Endothelial cell of umbilical vein (primary cell): ENCODE measurements around the gene NDUFAF2. TPM values are rescaled to one million over a fixed set of nuclear protein-coding genes. Genes with fewer than 3 reads are reported as not detected.

Source experiments
- BruUV-seq: library from RNA; stranded (reverse); fragments of 400-500 nt; replicated peaks from 2 replicates; lab custom pipeline; 2021; lab: Mats Ljungman, UMichigan
- CTCF ChIA-PET: fragments of 300-600, 350-600 bp; sonication (Branson Sonifier 250); formaldehyde crosslinking; loops from one replicate; lab custom pipeline; 2021; ENCODE audit warnings: antibody characterized with exemption, inconsistent platforms; lab: Charles Lee
- POLR2A ChIA-PET: fragments of 300-600, 350-600 bp; sonication (Branson Sonifier 250); formaldehyde crosslinking; loops from one replicate; lab custom pipeline; 2021; ENCODE audit warnings: antibody characterized with exemption, inconsistent platforms; lab: Charles Lee
- DNase-seq: peaks from one replicate; pipeline ENCODE4 v3.0.0-alpha.2; 2011; ENCODE audit warnings: low read depth, low spot score
- FAIRE-seq: peaks from 2 replicates; lab custom pipeline; 2011; peaks lifted over from hg19 to GRCh38; lab: Jason Lieb, UNC
- H2AFZ ChIP-seq: 2 replicates; pipeline ENCODE4 v1.6.0; 2012; ENCODE audit warnings: low read depth, low read length, control low read depth, inconsistent platforms
- H3K27ac ChIP-seq: 2 replicates; pipeline ENCODE4 v1.5.1; 2011; ENCODE audit warnings: low read depth, mild to moderate bottlenecking, control low read depth, low read length, moderate library complexity; ENCODE audit not compliant: insufficient read depth
- H3K27me3 ChIP-seq, 2 experiments: 2 replicates each; pipeline versions ENCODE4 v1.6.0 to v1.6.1; 2011; ENCODE audit warnings: low read length in 2 of 2, mixed read lengths in 1 of 2; ENCODE audit not compliant: control insufficient read depth in 2 of 2, insufficient read depth in 2 of 2
- H3K36me3 ChIP-seq, 2 experiments: 2 replicates in 1 of 2; 3 replicates in 1 of 2; pipeline ENCODE4 v1.5.1; 2011; ENCODE audit warnings: low read length in 2 of 2, mild to moderate bottlenecking in 1 of 2, moderate library complexity in 1 of 2; ENCODE audit not compliant: control insufficient read depth in 2 of 2, insufficient read depth in 2 of 2; ENCODE audit errors: extremely low read depth in 1 of 2
- H3K4me1 ChIP-seq: 3 replicates; pipeline ENCODE4 v1.5.1; 2011; ENCODE audit warnings: mild to moderate bottlenecking, low read length; ENCODE audit not compliant: control insufficient read depth, insufficient read depth; ENCODE audit errors: extremely low read depth
- H3K4me2 ChIP-seq: 2 replicates; pipeline ENCODE4 v1.6.1; 2011; ENCODE audit warnings: low read length, control low read depth, mixed read lengths; ENCODE audit not compliant: insufficient read depth
- H3K4me3 ChIP-seq, 3 experiments: fragments of 200-600 bp in 1 of 3; sonication (generic), shearing (Covaris generic) in 1 of 3; replicated peaks in 1 of 3; 2 replicates each; pipeline ENCODE4 v1.5.1; 2011 to 2016; ENCODE audit warnings: control low read depth in 3 of 3, low read length in 3 of 3, mild to moderate bottlenecking in 2 of 3, inconsistent platforms in 1 of 3, low read depth in 1 of 3, moderate library complexity in 1 of 3; ENCODE audit not compliant: insufficient read depth in 1 of 3
- H3K79me2 ChIP-seq: 2 replicates; pipeline ENCODE4 v1.6.0; 2012; ENCODE audit warnings: low read length, inconsistent platforms; ENCODE audit not compliant: control insufficient read depth, insufficient read depth
- H3K9ac ChIP-seq: replicated peaks from 2 replicates; pipeline ENCODE3; 2011; ENCODE audit warnings: low read length, control low read depth; ENCODE audit not compliant: insufficient read depth; ENCODE audit errors: extremely low read depth
- H3K9me1 ChIP-seq: replicated peaks from 3 replicates; pipeline ENCODE4 v1.6.0; 2011; ENCODE audit warnings: mild to moderate bottlenecking, low read length; ENCODE audit not compliant: control insufficient read depth, insufficient read depth; ENCODE audit errors: extremely low read depth
- H3K9me3 ChIP-seq: replicated peaks from 2 replicates; pipeline ENCODE4 v1.5.1; 2012; ENCODE audit warnings: low read length, inconsistent platforms; ENCODE audit not compliant: control insufficient read depth, insufficient read depth
- H4K20me1 ChIP-seq: replicated peaks from 2 replicates; pipeline ENCODE3; 2011; ENCODE audit warnings: mild to moderate bottlenecking, low read length; ENCODE audit not compliant: control insufficient read depth, insufficient read depth; ENCODE audit errors: extremely low read depth
- EZH2 ChIP-seq: IDR thresholded peaks from 2 replicates; pipeline ENCODE4 v1.6.1; 2012; ENCODE audit warnings: borderline replicate concordance, low read depth, mild to moderate bottlenecking, moderate library complexity, low read length, inconsistent platforms; ENCODE audit not compliant: severe bottlenecking
- FOS ChIP-seq: IDR thresholded peaks from 2 replicates; pipeline ENCODE4 v1.6.1; 2011; ENCODE audit warnings: mild to moderate bottlenecking, low read length, moderate library complexity, borderline replicate concordance; ENCODE audit not compliant: insufficient read depth
- GATA2 ChIP-seq: IDR thresholded peaks from 2 replicates; pipeline ENCODE4 v1.7.0; 2011; ENCODE audit warnings: low read depth, mild to moderate bottlenecking, moderate library complexity, mixed read lengths, low read length; ENCODE audit not compliant: insufficient read length, insufficient read depth
- JUN ChIP-seq: IDR thresholded peaks from 2 replicates; pipeline ENCODE4 v1.6.1; 2011; ENCODE audit warnings: borderline replicate concordance, low read depth; ENCODE audit not compliant: insufficient read length, insufficient read depth
- MYC ChIP-seq: IDR thresholded peaks from one replicate; pipeline ENCODE4 v1.6.1; 2011; ENCODE audit warnings: mild to moderate bottlenecking, low read depth, low read length
- POLR2A ChIP-seq: IDR thresholded peaks from 2 replicates; pipeline ENCODE4 v1.6.1; 2012; ENCODE audit warnings: low read depth, mild to moderate bottlenecking, control low read depth, low read length
- POLR2AphosphoS5 ChIP-seq: IDR thresholded peaks from 2 replicates; pipeline ENCODE4 v1.6.1; 2012; ENCODE audit warnings: low read depth, mild to moderate bottlenecking, control low read depth, low read length, moderate library complexity; ENCODE audit not compliant: insufficient read depth
- dilution Hi-C: fragments of 300-500 bp; cut with MboI; formaldehyde crosslinking; loops from one replicate; pipeline ENCODE4 v1.15.0; 2019; ENCODE audit warnings: low sequenced_read_pairs; ENCODE audit not compliant: extremely low pct_ligation_motif_present
- intact Hi-C: fragments of 100-400 bp; cut with micrococcal nuclease; formaldehyde crosslinking; loops from one replicate; pipeline ENCODE4 v1.10.0; 2022
- polyA plus RNA-seq, 4 experiments: library from polyadenylated mRNA; depleted of rRNA in 3 of 4; stranded (reverse) in 3 of 4; unstranded in 1 of 4; fragments of >200 nt; gene quantifications; 2 replicates each; pipeline versions ENCODE4 v1.2.1 to v1.2.3, GENCODE V29; 2011 to 2012; ENCODE audit warnings: missing spikeins in 1 of 4
- total RNA-seq: library from RNA; stranded (reverse); gene quantifications from 2 replicates; pipeline ENCODE4 v1.2.3, GENCODE V29; 2021
- TF ChIP-seq, protein P1 (sequence below), 2 donors: IDR thresholded peaks; 1 replicate in 1 of 2; 2 replicates in 1 of 2; pipeline ENCODE4 v1.5.1; 2011; ENCODE audit warnings: low read length in 2 of 2, mild to moderate bottlenecking in 2 of 2, moderate library complexity in 2 of 2, control low read depth in 1 of 2, inconsistent platforms in 1 of 2, low read depth in 1 of 2; ENCODE audit not compliant: insufficient read depth in 1 of 2; ENCODE audit errors: extremely low read depth in 1 of 2
- TF ChIP-seq, protein P2 (sequence below): IDR thresholded peaks from 2 replicates; pipeline ENCODE4 v1.6.1; 2011; ENCODE audit not compliant: insufficient read depth, insufficient read length

The NDUFAF2 gene
- total and polyA plus RNA-seq, 2 donors (not counting 3 experiments of a cell fraction or from before 2014, with no cell fraction given): 10.7 to 39.9 TPM

DNA sequence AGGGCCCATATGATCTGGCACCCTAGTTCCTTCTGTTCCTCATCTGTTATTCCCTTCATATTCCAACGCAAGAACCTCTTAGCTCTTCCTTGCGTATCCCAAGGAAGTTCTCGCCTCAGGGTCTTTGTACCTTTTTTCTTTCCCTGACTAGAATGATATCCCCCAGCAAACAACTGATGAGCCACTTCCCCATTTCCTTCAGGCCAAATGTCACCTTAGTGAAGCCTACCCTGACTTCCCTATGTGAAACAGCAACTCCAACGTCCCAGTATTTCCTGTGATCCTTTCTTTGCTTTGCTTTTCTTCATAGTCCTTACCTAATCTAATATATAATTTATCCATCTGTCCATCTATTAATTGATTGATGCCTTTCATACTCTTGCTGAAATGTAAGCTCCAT, 48.0 kb upstream of the NDUFAF2 start:
- DNase-seq: no peak
- CTCF ChIA-PET: no interaction called here
- Histone ChIP-seq H3K27me3 (no peaks in the 10 kb centered on the region), H2AFZ (no peak overlapping the region), H3K9me3 (no peaks in the 10 kb centered on the region), H3K9ac (no peak overlapping the region), H3K36me3 (no peaks in the 10 kb centered on the region), H4K20me1 (no peaks in the 10 kb centered on the region), H3K9me1 (no peaks in the 10 kb centered on the region), H3K27ac (no peak overlapping the region), H3K4me3 (no peak overlapping the region), H3K79me2 (no peaks in the 10 kb centered on the region), H3K4me1 (no peaks in the 10 kb centered on the region), H3K4me2 (no peak overlapping the region)
- POLR2A ChIA-PET: no interaction called here
- dilution Hi-C loops: no loop called here
- TF ChIP-seq, protein P1, sequence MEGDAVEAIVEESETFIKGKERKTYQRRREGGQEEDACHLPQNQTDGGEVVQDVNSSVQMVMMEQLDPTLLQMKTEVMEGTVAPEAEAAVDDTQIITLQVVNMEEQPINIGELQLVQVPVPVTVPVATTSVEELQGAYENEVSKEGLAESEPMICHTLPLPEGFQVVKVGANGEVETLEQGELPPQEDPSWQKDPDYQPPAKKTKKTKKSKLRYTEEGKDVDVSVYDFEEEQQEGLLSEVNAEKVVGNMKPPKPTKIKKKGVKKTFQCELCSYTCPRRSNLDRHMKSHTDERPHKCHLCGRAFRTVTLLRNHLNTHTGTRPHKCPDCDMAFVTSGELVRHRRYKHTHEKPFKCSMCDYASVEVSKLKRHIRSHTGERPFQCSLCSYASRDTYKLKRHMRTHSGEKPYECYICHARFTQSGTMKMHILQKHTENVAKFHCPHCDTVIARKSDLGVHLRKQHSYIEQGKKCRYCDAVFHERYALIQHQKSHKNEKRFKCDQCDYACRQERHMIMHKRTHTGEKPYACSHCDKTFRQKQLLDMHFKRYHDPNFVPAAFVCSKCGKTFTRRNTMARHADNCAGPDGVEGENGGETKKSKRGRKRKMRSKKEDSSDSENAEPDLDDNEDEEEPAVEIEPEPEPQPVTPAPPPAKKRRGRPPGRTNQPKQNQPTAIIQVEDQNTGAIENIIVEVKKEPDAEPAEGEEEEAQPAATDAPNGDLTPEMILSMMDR (IDR thresholded peaks at IDR 0.05; ENCODE audit: extremely low read depth in 1 of 2, insufficient read depth in 1 of 2, low read depth in 1 of 2, low read length in 2 of 2): no peak
- TF ChIP-seq POLR2A (no peak), MYC (no peak), POLR2AphosphoS5 (no peak), FOS (no peak), JUN (no peak), EZH2 (no peak), GATA2 (no peak)
- TF ChIP-seq, protein P2, sequence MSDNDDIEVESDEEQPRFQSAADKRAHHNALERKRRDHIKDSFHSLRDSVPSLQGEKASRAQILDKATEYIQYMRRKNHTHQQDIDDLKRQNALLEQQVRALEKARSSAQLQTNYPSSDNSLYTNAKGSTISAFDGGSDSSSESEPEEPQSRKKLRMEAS: no peak
- intact Hi-C loops: no loop called here
- no TSS peak for BruUV-seq
- FAIRE-seq: no peak
